GM12872 (cell line): Measurements from ENCODE around the gene FBXL7.

ENCODE experiments used
- CTCF ChIP-seq: IDR thresholded peaks from 3 replicates; pipeline ENCODE4 v1.5.1; 2011; ENCODE audit warnings: low read depth, mild to moderate bottlenecking, low read length, moderate library complexity; ENCODE audit not compliant: insufficient read depth

FBXL7 gene

GRCh38 chr5:15946026-15946425 is 446.0 kb downstream of the FBXL7 start:
- no peak for TF ChIP-seq CTCF

GRCh38 chr5:15948190-15948589 is 448.2 kb downstream of the FBXL7 start:
- no peak for TF ChIP-seq CTCF

- TF ChIP-seq CTCF: no peak
Observed at GRCh38 chr5:15951126-15951525, 451.1 kb downstream of the FBXL7 start.

GRCh38 chr5:15951550-15951949 is 451.6 kb downstream of the FBXL7 start:
- TF ChIP-seq CTCF: no peak

GRCh38 chr5:15956622-15957021 is 456.6 kb downstream of the FBXL7 start:
- no peak for TF ChIP-seq CTCF

GRCh38 chr5:15957124-15957523 is 457.1 kb downstream of the FBXL7 start:
- TF ChIP-seq CTCF: no peak

GRCh38 chr5:15959370-15960164 is 459.6 kb downstream of the FBXL7 start:
- no peak for TF ChIP-seq CTCF
